SHP77 treated with DMSO at 0.1 percent for 48 hours (cell line): ENCODE results near the gene BTNL3.

ENCODE experiments used
- DNase-seq: peaks from one replicate; lab custom pipeline; 2025; lab: John Stamatoyannopoulos, UW

BTNL3 gene

GRCh38 chr5:181047921-181048320, 59.3 kb downstream of the BTNL3 start:
- DNase-seq = no peak

GRCh38 chr5:181050016-181050415, 61.4 kb downstream of the BTNL3 start:
- DNase-seq = no peak

GRCh38 chr5:181051841-181052671, 63.4 kb downstream of the BTNL3 start:
- DNase-seq = no peak

- no peak for DNase-seq
Observed at GRCh38 chr5:181052672-181053487, 64.2 kb downstream of the BTNL3 start.

- no peak for DNase-seq
Observed at GRCh38 chr5:181053488-181054121, 65.0 kb downstream of the BTNL3 start.

GRCh38 chr5:181054138-181054537, 65.5 kb downstream of the BTNL3 start:
- DNase-seq = no peak

GRCh38 chr5:181054871-181055459, 66.3 kb downstream of the BTNL3 start:
- DNase-seq = no peak
